ENCODE data around the gene TSEN34. TPM values are rescaled to one million over a fixed set of nuclear protein-coding genes. Genes with fewer than 3 reads are reported as not detected.
"Not testable (repeated sequence)": the region's sequence is repeated elsewhere in the genome, so short reads cannot be mapped to it uniquely, and the experiment has no call there.

The TSEN34 gene
- total RNA-seq, 8 experiments from 2014 or later: 29.7 to 69.7 (median 43.1) TPM

GRCh38 chr19:54196536-54196935, 5.4 kb downstream of the TSEN34 start:
- no peak for ATAC-seq (replicated peaks in 6 of 8)
- in situ Hi-C loops (cut with MboI; ENCODE audit: low pct_unique_long_range_greater_than_20kb in 2 of 9, low sequenced_read_pairs in 9 of 9, unreplicated experiment in 9 of 9): no loop called here
- H3K4me3 ChIP-seq: no peak overlapping the region
- WGBS, 10 experiments: 92 to 100% (median 95%) methylated on average over 2 to 7 of the region's 7 CpGs; no CpG with 5 or more reads in 4 of the 10 experiments
- peaks cover 8 to 10% of the 10 kb centered on the region in 2 donors for H3K4me1 ChIP-seq (replicated peaks in 1 of 2)
- H3K27ac ChIP-seq: no peak overlapping the region

DNA sequence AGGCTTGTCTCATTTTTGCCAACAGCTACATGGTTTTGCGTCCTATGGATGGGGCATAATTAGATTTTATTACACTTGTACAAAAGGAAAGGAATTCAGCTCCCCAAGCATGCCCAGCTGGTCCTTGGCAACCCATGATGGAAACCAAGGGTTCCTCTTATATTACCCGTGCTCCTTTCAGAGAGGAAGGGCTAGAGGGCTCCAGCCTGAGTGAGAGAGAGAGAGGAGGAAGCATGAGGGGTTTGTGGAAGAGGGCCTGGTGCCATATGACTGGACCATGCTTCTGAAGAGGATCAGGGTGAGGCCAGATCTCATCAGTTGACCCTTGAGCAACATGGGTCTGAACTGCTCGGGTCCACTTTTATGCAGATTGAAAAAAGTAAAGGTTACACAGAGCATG, 6.0 kb downstream of the TSEN34 start:
- in situ Hi-C loops (cut with MboI; ENCODE audit: low pct_unique_long_range_greater_than_20kb in 2 of 9, low sequenced_read_pairs in 9 of 9, unreplicated experiment in 9 of 9): no loop called here
- no peak for ATAC-seq (replicated peaks in 6 of 8)
- no peak overlapping the region for H3K27ac ChIP-seq
- H3K4me3 ChIP-seq: no peak overlapping the region
- WGBS, 10 experiments: 64 to 100% (median 86%) methylated on average over 1 to 3 of the region's 3 CpGs; no CpG with 5 or more reads in 1 of the 10 experiments
- peaks cover 11 to 13% of the 10 kb centered on the region in 2 donors for H3K4me1 ChIP-seq (replicated peaks in 1 of 2)

DNA sequence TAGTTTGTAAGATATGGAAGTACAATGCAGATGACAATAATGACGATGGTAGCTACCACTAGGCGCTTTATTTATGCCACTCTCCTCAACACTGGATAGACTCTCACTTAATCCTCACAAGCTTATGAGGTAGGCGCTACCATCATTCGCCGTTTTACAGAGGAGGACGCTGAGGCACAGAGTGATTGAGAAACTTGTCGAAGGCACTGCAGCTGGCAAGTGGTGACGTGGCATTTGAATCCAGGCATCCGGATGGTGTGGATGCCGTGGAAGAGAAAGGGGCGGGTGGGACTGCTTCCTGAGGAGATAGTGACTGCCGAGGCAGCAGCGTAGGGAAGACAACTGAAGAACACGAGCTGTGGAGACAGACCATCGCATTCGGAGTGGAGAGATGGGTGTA, 8.3 kb downstream of the TSEN34 start:
- 83 to 100% (median 96%) methylated on average over 1 to 16 of the region's 16 CpGs; no CpG with 5 or more reads in 2 of the 10 experiments for WGBS, 10 experiments
- peaks cover 20% of the 10 kb centered on the region in 2 donors for H3K4me1 ChIP-seq (replicated peaks in 1 of 2)
- in situ Hi-C loops (cut with MboI; ENCODE audit: low pct_unique_long_range_greater_than_20kb in 2 of 9, low sequenced_read_pairs in 9 of 9, unreplicated experiment in 9 of 9): no loop called here
- no peak overlapping the region for H3K4me3 ChIP-seq
- ATAC-seq (replicated peaks in 6 of 8): no peak
- H3K27ac ChIP-seq: no peak overlapping the region

DNA sequence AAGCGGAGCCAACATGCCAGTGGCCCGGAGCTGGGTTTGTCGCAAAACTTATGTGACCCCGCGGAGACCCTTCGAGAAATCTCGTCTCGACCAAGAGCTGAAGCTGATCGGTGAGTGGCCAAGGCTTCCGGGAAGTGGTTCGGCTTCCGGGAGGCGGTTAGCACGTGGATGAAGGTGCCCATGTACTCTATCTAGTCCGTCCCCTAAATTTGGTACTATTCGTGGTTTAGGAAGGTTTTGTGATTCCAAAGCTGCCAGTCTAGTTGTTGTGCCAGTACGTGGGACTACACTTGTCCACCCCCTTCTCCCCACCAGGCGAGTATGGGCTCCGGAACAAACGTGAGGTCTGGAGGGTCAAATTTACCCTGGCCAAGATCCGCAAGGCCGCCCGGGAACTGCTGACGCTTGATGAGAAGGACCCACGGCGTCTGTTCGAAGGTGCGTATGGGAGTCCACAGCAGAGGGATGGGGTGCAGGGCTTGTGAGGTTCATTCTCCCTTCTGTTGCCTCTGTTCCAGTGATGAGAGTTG, 10.1 kb downstream of the TSEN34 start:
- 0 to 9% (median 0%) methylated on average over 1 to 18 of the region's 28 CpGs; no CpG with 5 or more reads in 3 of the 10 experiments for WGBS, 10 experiments
- H3K27ac ChIP-seq: peak overlapping the region; percentile 94 to 97
- peak in 1 of 8 experiments; percentile 1 for ATAC-seq (replicated peaks in 6 of 8)
- H3K4me3 ChIP-seq: peak overlapping the region; percentile 56 to 90 (median 79)
- H3K4me1 ChIP-seq (replicated peaks in 1 of 2): peaks cover 20% of the 10 kb centered on the region in 2 donors
- in situ Hi-C loops (cut with MboI; ENCODE audit: low pct_unique_long_range_greater_than_20kb in 2 of 9, low sequenced_read_pairs in 9 of 9, unreplicated experiment in 9 of 9): no loop called here

DNA sequence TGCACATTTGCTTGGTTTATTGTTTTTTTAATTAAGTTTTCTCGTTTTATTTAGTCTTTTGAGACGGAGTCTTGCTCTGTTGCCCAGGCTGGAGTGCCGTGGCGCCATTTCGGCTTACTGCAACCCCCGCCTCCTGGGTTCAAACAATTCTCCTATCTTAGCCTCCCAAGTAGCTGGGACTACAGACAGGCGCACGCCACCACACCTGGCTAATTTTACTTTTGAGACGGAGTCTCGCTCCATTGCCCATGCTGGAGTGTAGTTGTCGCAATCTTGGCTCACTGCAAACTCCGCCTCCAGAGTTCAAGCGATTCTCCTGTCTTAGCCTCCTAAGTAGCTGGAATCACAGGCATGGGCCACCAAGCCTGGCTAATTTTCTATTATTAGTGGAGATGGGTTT, 10.9 kb downstream of the TSEN34 start:
- Histone ChIP-seq H3K4me3 (peak overlapping the region in 3 of 5 donors; percentile 56 to 90 (median 79)), H3K4me1 (replicated peaks in 1 of 2) (peaks cover 20% of the 10 kb centered on the region in 2 donors), H3K27ac (no peak overlapping the region)
- 0 to 90% (median 47%) methylated on average over 1 to 9 of the region's 13 CpGs; no CpG with 5 or more reads in 3 of the 10 experiments for WGBS, 10 experiments
- in situ Hi-C loops (cut with MboI; ENCODE audit: low pct_unique_long_range_greater_than_20kb in 2 of 9, low sequenced_read_pairs in 9 of 9, unreplicated experiment in 9 of 9): no loop called here
- ATAC-seq (replicated peaks in 6 of 8): no peak

GRCh38 chr19:54203151-54203611, 12.1 kb downstream of the TSEN34 start:
- H3K27ac ChIP-seq: no peak overlapping the region
- in situ Hi-C loops (cut with MboI; ENCODE audit: low pct_unique_long_range_greater_than_20kb in 2 of 9, low sequenced_read_pairs in 9 of 9, unreplicated experiment in 9 of 9): no loop called here
- no peak overlapping the region for H3K4me3 ChIP-seq
- WGBS, 10 experiments: 50 to 100% (median 95%) methylated on average over 1 to 4 of the region's 9 CpGs; no CpG with 5 or more reads in 2 of the 10 experiments
- ATAC-seq (replicated peaks in 6 of 8): no peak
- H3K4me1 ChIP-seq (replicated peaks in 1 of 2): peaks cover 20 to 22% of the 10 kb centered on the region in 2 donors

DNA sequence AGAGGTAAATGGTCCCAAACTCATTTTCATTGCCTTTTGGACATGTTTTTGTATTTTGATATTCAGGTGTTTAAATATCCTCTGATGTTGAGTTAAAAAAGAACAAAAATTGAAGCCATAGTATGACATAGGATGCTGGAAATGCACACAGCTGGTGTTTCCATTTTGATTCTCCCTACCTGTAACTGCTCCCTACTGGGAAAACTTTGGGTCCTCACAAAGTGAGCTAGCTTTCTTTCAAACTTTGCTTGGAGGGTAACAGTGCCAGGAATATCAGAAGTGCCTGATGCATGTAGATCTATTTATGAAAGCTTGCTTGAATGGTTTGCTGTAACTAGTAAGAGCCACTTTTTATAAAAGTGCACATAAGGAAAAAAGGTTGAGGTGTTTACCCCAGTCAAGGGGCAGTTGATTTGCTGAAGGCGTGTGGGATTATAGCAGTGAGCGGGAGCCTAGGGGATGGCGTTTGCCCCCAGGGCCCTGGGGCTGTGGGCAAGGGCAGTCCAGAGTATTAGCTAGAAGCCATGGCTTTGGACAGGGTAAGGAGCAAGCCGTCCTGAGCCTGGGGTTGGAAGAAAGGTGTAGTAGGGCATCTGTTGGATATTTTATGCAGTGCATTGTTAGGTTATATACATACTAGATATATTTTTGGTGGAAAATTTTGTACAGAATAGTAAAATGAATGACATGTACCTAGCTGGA, 13.8 kb downstream of the TSEN34 start:
- H3K27ac ChIP-seq: no peak overlapping the region

DNA sequence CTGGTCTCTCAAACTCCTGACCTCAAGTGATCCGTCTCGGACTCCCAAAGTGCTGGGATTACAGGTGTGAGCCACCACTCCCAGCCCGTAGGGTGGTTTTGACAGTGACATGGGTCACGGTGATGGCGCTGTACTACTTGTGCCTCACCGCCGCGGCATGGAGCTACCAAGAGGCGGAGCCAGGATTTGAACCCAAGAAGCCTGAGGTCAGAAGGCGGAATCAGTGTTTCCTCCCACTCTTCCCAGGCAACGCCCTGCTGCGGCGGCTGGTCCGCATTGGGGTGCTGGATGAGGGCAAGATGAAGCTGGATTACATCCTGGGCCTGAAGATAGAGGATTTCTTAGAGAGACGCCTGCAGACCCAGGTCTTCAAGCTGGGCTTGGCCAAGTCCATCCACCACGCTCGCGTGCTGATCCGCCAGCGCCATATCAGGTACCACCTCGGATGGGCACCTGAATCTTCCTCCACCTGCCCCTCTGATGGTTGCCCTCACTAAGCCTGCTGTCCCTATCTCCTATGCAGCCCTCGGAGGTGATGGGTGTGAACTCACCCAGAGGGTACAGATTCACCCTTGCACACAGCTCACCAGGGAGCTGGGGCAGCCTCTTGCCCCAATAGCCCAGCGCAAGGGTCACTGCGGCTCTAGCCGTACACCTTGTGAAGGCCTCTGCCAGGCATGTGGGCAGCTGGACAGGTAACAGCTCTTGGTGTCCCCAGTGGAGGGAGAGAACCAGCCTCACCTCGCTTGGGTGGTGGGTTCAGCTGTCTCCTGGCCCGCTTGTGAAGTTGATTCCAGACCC, 15.1 kb downstream of the TSEN34 start:
- 90 to 100% (median 98%) methylated on average over 1 to 15 of the region's 27 CpGs; no CpG with 5 or more reads in 3 of the 10 experiments for WGBS, 10 experiments
- H3K4me3 ChIP-seq: no peak overlapping the region
- no peak overlapping the region for H3K27ac ChIP-seq
- in situ Hi-C loops (cut with MboI; ENCODE audit: low pct_unique_long_range_greater_than_20kb in 2 of 9, low sequenced_read_pairs in 9 of 9, unreplicated experiment in 9 of 9): no loop called here
- peaks cover 33 to 41% of the 10 kb centered on the region in 2 donors for H3K4me1 ChIP-seq (replicated peaks in 1 of 2)
- no peak for ATAC-seq (replicated peaks in 6 of 8)

More for the DNA sequence above, 13.8 kb downstream of the TSEN34 start:
- H3K4me1 ChIP-seq (replicated peaks in 1 of 2): peaks cover 31 to 39% of the 10 kb centered on the region in 2 donors
- ATAC-seq (replicated peaks in 6 of 8): no peak
- no peak overlapping the region for H3K4me3 ChIP-seq
- 83 to 100% (median 93%) methylated on average over 1 to 4 of the region's 4 CpGs; no CpG with 5 or more reads in 4 of the 10 experiments for WGBS, 10 experiments
- in situ Hi-C loops (cut with MboI; ENCODE audit: low pct_unique_long_range_greater_than_20kb in 2 of 9, low sequenced_read_pairs in 9 of 9, unreplicated experiment in 9 of 9): no loop called here

- no peak overlapping the region for H3K27ac ChIP-seq
- H3K4me1 ChIP-seq (replicated peaks in 1 of 2): peaks cover 29 to 37% of the 10 kb centered on the region in 2 donors
- WGBS, 10 experiments: 67 to 100% (median 92%) methylated on average over 2 to 8 of the region's 13 CpGs; no CpG with 5 or more reads in 5 of the 10 experiments
- ATAC-seq (replicated peaks in 6 of 8): no peak
- in situ Hi-C loops (cut with MboI; ENCODE audit: low pct_unique_long_range_greater_than_20kb in 2 of 9, low sequenced_read_pairs in 9 of 9, unreplicated experiment in 9 of 9): no loop called here
- H3K4me3 ChIP-seq: no peak overlapping the region
Measured at GRCh38 chr19:54206831-54207177, 15.7 kb downstream of the TSEN34 start.

DNA sequence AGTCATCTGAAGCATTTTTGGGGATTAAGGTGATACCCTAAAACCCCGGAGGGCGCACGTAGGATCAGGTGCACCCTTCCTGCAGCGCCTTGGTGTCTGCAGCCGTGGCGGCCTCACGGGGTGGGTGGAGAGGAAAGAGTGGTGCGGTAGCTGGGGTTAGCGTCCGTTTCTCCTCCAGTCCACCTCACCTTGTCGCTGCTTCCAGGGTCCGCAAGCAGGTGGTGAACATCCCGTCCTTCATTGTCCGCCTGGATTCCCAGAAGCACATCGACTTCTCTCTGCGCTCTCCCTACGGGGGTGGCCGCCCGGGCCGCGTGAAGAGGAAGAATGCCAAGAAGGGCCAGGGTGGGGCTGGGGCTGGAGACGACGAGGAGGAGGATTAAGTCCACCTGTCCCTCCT, 16.1 kb downstream of the TSEN34 start:
- peaks cover 25 to 33% of the 10 kb centered on the region in 2 donors for H3K4me1 ChIP-seq (replicated peaks in 1 of 2)
- WGBS, 10 experiments: 80 to 100% (median 90%) methylated on average over 1 to 5 of the region's 23 CpGs; no CpG with 5 or more reads in 5 of the 10 experiments
- H3K27ac ChIP-seq; in situ Hi-C loops (cut with MboI; ENCODE audit: low pct_unique_long_range_greater_than_20kb in 2 of 9, low sequenced_read_pairs in 9 of 9, unreplicated experiment in 9 of 9); H3K4me3 ChIP-seq; ATAC-seq (replicated peaks in 6 of 8): not testable (repeated sequence)

GRCh38 chr19:54207676-54207982, 16.5 kb downstream of the TSEN34 start:
- Histone ChIP-seq H3K27ac (no peak overlapping the region), H3K4me1 (replicated peaks in 1 of 2) (peaks cover 21 to 29% of the 10 kb centered on the region in 2 donors), H3K4me3 (no peak overlapping the region)
- 40% methylated on average over 1 of the region's 5 CpGs; no CpG with 5 or more reads in 9 of the 10 experiments for WGBS, 10 experiments
- in situ Hi-C loops (cut with MboI; ENCODE audit: low pct_unique_long_range_greater_than_20kb in 2 of 9, low sequenced_read_pairs in 9 of 9, unreplicated experiment in 9 of 9): no loop called here
- no peak for ATAC-seq (replicated peaks in 6 of 8)

DNA sequence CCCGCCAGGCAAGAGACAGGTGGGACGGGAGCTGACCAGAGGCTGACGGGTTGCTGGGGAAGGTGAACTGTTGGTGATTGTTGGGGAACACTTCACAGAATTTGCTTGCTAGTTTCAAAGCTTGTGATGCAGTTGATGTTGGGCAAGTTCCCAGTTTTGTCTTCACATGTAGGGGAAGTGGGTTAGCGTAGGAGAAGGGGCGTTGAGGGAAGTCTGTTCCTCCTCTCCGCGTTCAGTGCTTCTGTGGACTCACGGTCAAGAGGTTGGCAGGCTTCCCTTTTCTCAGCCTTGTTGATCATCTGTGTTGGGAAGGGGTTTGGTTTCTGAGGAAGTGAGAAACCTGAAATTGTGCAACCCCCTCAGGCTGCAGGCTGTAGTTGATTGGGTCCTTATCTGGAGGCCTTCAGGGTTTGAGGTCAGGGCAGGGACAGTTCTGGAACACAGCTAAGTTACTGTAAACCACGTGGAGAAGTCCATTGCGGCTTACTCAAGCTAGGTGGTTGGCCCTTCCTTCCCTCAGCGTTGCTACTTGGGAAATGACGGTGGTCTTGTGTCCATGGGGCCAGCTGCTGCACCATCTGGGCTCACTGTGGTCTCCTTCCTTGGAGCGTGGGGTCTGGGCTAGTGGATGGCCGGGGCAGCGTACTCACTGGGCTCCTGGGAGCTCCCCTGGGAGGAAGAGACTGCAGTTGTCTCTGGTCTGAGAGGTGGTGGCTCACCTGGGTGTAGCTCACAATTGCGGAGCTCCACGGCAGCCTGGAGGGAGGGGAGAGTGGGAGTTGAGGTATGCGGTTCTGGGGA, 17.1 kb downstream of the TSEN34 start:
- peak in 4 of 8 experiments; percentile 1 to 5 (median 2) for ATAC-seq (replicated peaks in 6 of 8)
- peak overlapping the region in 1 of 2 donors; percentile 79 for H3K27ac ChIP-seq
- H3K4me3 ChIP-seq: no peak overlapping the region
- 55 to 100% (median 87%) methylated on average over 1 to 7 of the region's 18 CpGs; no CpG with 5 or more reads in 3 of the 10 experiments for WGBS, 10 experiments
- H3K4me1 ChIP-seq (replicated peaks in 1 of 2): peaks cover 15 to 23% of the 10 kb centered on the region in 2 donors
- in situ Hi-C loops (cut with MboI; ENCODE audit: low pct_unique_long_range_greater_than_20kb in 2 of 9, low sequenced_read_pairs in 9 of 9, unreplicated experiment in 9 of 9): no loop called here
